H1 (cell line): ENCODE data around the gene PIK3R4. TPM values are rescaled to one million over a fixed set of nuclear protein-coding genes. Genes with fewer than 3 reads are reported as not detected.

ENCODE experiments used
- CTCF ChIA-PET: fragments of 300-600 bp; sonication (Branson Sonifier 250); formaldehyde crosslinking; loops from one replicate; lab custom pipeline; 2021; ENCODE audit not compliant: partially characterized antibody; lab: Charles Lee
- POLR2A ChIA-PET: fragments of 300-600 bp; sonication (Branson Sonifier 250); formaldehyde crosslinking; loops from one replicate; lab custom pipeline; 2021; ENCODE audit warnings: inconsistent platforms; ENCODE audit not compliant: partially characterized antibody; lab: Charles Lee
- DNase-seq, 2 experiments: peaks; one replicate each; pipeline versions ENCODE4 v3.0.0 to v3.0.0-alpha.2; 2010 to 2022; ENCODE audit warnings: low spot score in 2 of 2, low read depth in 1 of 2, mixed read lengths in 1 of 2
- FAIRE-seq: peaks from 2 replicates; lab custom pipeline; 2011; peaks lifted over from hg19 to GRCh38; lab: Jason Lieb, UNC
- H2AFZ ChIP-seq: 2 replicates; pipeline ENCODE4 v1.8.1; 2012; ENCODE audit warnings: low read length, inconsistent platforms
- H2AK5ac ChIP-seq: 2 replicates; pipeline ENCODE4 v1.6.1; 2013; ENCODE audit warnings: low read depth, low read length
- H2BK120ac ChIP-seq: replicated peaks from 2 replicates; pipeline ENCODE3; 2013; ENCODE audit warnings: low read depth, low read length, inconsistent platforms
- H2BK12ac ChIP-seq: 2 replicates; pipeline ENCODE4 v1.6.1; 2013; ENCODE audit warnings: low read depth, low read length
- H2BK15ac ChIP-seq: 2 replicates; pipeline ENCODE4 v1.6.1; 2013; ENCODE audit warnings: low read length
- H2BK20ac ChIP-seq: 2 replicates; pipeline ENCODE4 v1.6.1; 2013; ENCODE audit warnings: low read length
- H2BK5ac ChIP-seq: 2 replicates; pipeline ENCODE4 v1.6.1; 2013; ENCODE audit warnings: low read depth, low read length
- H3K14ac ChIP-seq: 2 replicates; pipeline ENCODE4 v1.6.1; 2013; ENCODE audit warnings: inconsistent platforms; ENCODE audit not compliant: insufficient read length
- H3K18ac ChIP-seq: 2 replicates; pipeline ENCODE4 v1.6.1; 2013; ENCODE audit warnings: low read length; ENCODE audit errors: extremely low read depth
- H3K23ac ChIP-seq: 2 replicates; pipeline ENCODE4 v1.6.1; 2013; ENCODE audit warnings: inconsistent platforms; ENCODE audit not compliant: insufficient read length
- H3K23me2 ChIP-seq: 2 replicates; pipeline ENCODE4 v1.6.1; 2013; ENCODE audit warnings: low read depth, low read length
- H3K27ac ChIP-seq: 2 replicates; pipeline ENCODE4 v1.6.1; 2011; ENCODE audit warnings: low read depth, low read length, inconsistent platforms
- H3K27me3 ChIP-seq, 4 experiments: replicated peaks in 1 of 4; 1 replicate in 1 of 4; 2 replicates in 3 of 4; pipeline versions ENCODE4 v1.6.1 to v1.8.1; 2011 to 2013; ENCODE audit warnings: low read length in 3 of 4, mild to moderate bottlenecking in 3 of 4, inconsistent platforms in 2 of 4, mixed read lengths in 2 of 4, moderate library complexity in 1 of 4; ENCODE audit not compliant: control insufficient read depth in 3 of 4, insufficient read depth in 3 of 4; ENCODE audit errors: extremely low read depth in 1 of 4
- H3K36me3 ChIP-seq, 4 experiments: 2 replicates each; pipeline versions ENCODE4 v1.6.1 to v1.8.1; 2011 to 2013; ENCODE audit warnings: mild to moderate bottlenecking in 4 of 4, low read length in 3 of 4, moderate library complexity in 2 of 4, control low read depth in 1 of 4, inconsistent platforms in 1 of 4; ENCODE audit not compliant: insufficient read depth in 4 of 4, control insufficient read depth in 2 of 4
- H3K4ac ChIP-seq: replicated peaks from 2 replicates; pipeline ENCODE3; 2013; ENCODE audit warnings: low read length, low read depth, mixed read lengths, inconsistent platforms; ENCODE audit not compliant: insufficient read length
- H3K4me1 ChIP-seq, 4 experiments: replicated peaks in 1 of 4; 1 replicate in 1 of 4; 2 replicates in 3 of 4; pipeline versions ENCODE4 v1.6.1 to v1.8.1; 2011 to 2013; ENCODE audit warnings: low read length in 3 of 4, inconsistent platforms in 2 of 4, mixed read lengths in 1 of 4; ENCODE audit not compliant: insufficient read depth in 4 of 4, control insufficient read depth in 3 of 4
- H3K4me2 ChIP-seq, 2 experiments: 2 replicates each; pipeline versions ENCODE4 v1.6.1 to v1.8.1; 2011 to 2013; ENCODE audit warnings: low read depth in 2 of 2, low read length in 2 of 2, control low read depth in 1 of 2, inconsistent platforms in 1 of 2, mild to moderate bottlenecking in 1 of 2; ENCODE audit not compliant: insufficient read depth in 1 of 2
- H3K4me3 ChIP-seq, 4 experiments: fragments of 200-600, 300-600 bp in 1 of 4; sonication (generic), shearing (Covaris generic), sonication (Bioruptor Twin) in 1 of 4; 2 replicates each; pipeline versions ENCODE4 v1.5.1 to v1.8.1; 2011 to 2016; ENCODE audit warnings: low read length in 4 of 4, low read depth in 3 of 4, control low read depth in 2 of 4, inconsistent platforms in 2 of 4, mild to moderate bottlenecking in 2 of 4, mixed read lengths in 1 of 4, moderate library complexity in 1 of 4; ENCODE audit not compliant: insufficient read depth in 2 of 4; ENCODE audit errors: extremely low read depth in 1 of 4
- H3K56ac ChIP-seq: replicated peaks from 2 replicates; pipeline ENCODE3; 2013; ENCODE audit warnings: low read depth, mild to moderate bottlenecking, mixed read lengths, low read length, inconsistent platforms; ENCODE audit not compliant: insufficient read length
- H3K79me1 ChIP-seq: 2 replicates; pipeline ENCODE4 v1.6.1; 2013; ENCODE audit warnings: low read depth, low read length, control low read depth
- H3K79me2 ChIP-seq, 2 experiments: 2 replicates each; pipeline versions ENCODE4 v1.6.1 to v1.8.1; 2012 to 2013; ENCODE audit warnings: low read length in 2 of 2, mild to moderate bottlenecking in 2 of 2, inconsistent platforms in 1 of 2; ENCODE audit not compliant: insufficient read depth in 2 of 2, control insufficient read depth in 1 of 2
- H3K9ac ChIP-seq, 4 experiments: replicated peaks in 1 of 4; 1 replicate in 1 of 4; 2 replicates in 3 of 4; pipeline versions ENCODE4 v1.6.1 to v1.8.1; 2011 to 2013; ENCODE audit warnings: low read depth in 3 of 4, low read length in 3 of 4, control low read depth in 2 of 4, mild to moderate bottlenecking in 2 of 4, moderate library complexity in 2 of 4, inconsistent platforms in 1 of 4; ENCODE audit errors: extremely low read depth in 1 of 4
- H3K9me3 ChIP-seq, 2 experiments: 2 replicates each; pipeline versions ENCODE4 v1.6.1 to v1.8.1; 2012 to 2013; ENCODE audit warnings: mild to moderate bottlenecking in 2 of 2, moderate library complexity in 2 of 2, control low read depth in 1 of 2, inconsistent platforms in 1 of 2, low read depth in 1 of 2, low read length in 1 of 2, mixed read lengths in 1 of 2; ENCODE audit not compliant: insufficient read depth in 2 of 2
- H4K20me1 ChIP-seq, 2 experiments: replicated peaks in 1 of 2; 2 replicates each; pipeline versions ENCODE3 to v1.8.1; 2011 to 2013; ENCODE audit warnings: inconsistent platforms in 2 of 2, low read length in 2 of 2, mild to moderate bottlenecking in 1 of 2; ENCODE audit not compliant: insufficient read depth in 2 of 2, control insufficient read depth in 1 of 2
- H4K5ac ChIP-seq: 2 replicates; pipeline ENCODE4 v1.6.1; 2013; ENCODE audit warnings: low read length, low read depth, mixed read lengths, inconsistent platforms; ENCODE audit not compliant: insufficient read length
- H4K8ac ChIP-seq: 2 replicates; pipeline ENCODE4 v1.8.0; 2013; ENCODE audit warnings: mild to moderate bottlenecking, moderate library complexity, low read length, inconsistent platforms; ENCODE audit not compliant: insufficient read depth; ENCODE audit errors: extremely low read depth
- H4K91ac ChIP-seq: replicated peaks from 2 replicates; pipeline ENCODE3; 2013; ENCODE audit warnings: low read length, mixed read lengths, inconsistent platforms; ENCODE audit not compliant: insufficient read length
- CHD1 ChIP-seq: IDR thresholded peaks from 2 replicates; pipeline ENCODE4 v1.6.1; 2012; ENCODE audit warnings: low read depth, low read length, improper control_type of control experiment
- E2F6 ChIP-seq: IDR thresholded peaks from 2 replicates; pipeline ENCODE4 v1.6.1; 2012; ENCODE audit warnings: inconsistent platforms
- WGBS, 2 experiments: shearing (Covaris generic) in 1 of 2; methylation state at CpG; one replicate each; pipeline versions ENCODE4 v1.1.6 to v1.1.7; 2013 to 2015; ENCODE audit warnings: low lambda C conversion rate in 2 of 2, mixed read lengths in 2 of 2, inconsistent platforms in 1 of 2, low coverage in 1 of 2, missing lambda C conversion rate in 1 of 2; ENCODE audit not compliant: insufficient replicate concordance in 2 of 2, insufficient coverage in 1 of 2, insufficient read length in 1 of 2; ENCODE audit errors: extremely low coverage in 1 of 2, missing lambda C conversion rate in 1 of 2; 5-methylcytosine and 5-hydroxymethylcytosine counted together
- polyA plus RNA-seq, 7 experiments: library from polyadenylated mRNA; depleted of rRNA in 3 of 7; stranded (reverse) in 5 of 7; unstranded in 2 of 7; fragments of >200 nt in 5 of 7; fragments of 200-250 nt in 2 of 7; gene quantifications; 1 replicate in 5 of 7; 2 replicates in 1 of 7; 4 replicates in 1 of 7; pipeline versions ENCODE4 v1.2.1 to v1.2.3, GENCODE V29; 2011 to 2013; ENCODE audit warnings: missing spikeins in 2 of 7, mixed read lengths in 2 of 7
- total RNA-seq: library from RNA; stranded (reverse); fragmentation: NEBNext Ultra II Directional; extraction: Animal tissue kit (Norgen Biotek cat#: 25700); gene quantifications from 2 replicates; pipeline ENCODE4 v1.2.1, GENCODE V29; 2021

The PIK3R4 gene
- total and polyA plus RNA-seq, 2 of the 8 experiments (the other 6 are each of a cell fraction or from before 2014, with no cell fraction given): 43.8 to 87.4 TPM

- Histone ChIP-seq H2BK20ac (no peak overlapping the region), H2AK5ac (no peak overlapping the region), H3K4me2 (no peak overlapping the region), H2BK12ac (no peak overlapping the region), H2BK5ac (no peak overlapping the region), H3K56ac (no peak overlapping the region), H3K9me3 (no peaks in the 10 kb centered on the region), H3K14ac (no peak overlapping the region), H3K79me1 (no peaks in the 10 kb centered on the region), H2BK15ac (no peak overlapping the region), H3K4ac (no peak overlapping the region), H3K9ac (no peak overlapping the region), H4K20me1 (no peaks in the 10 kb centered on the region), H4K5ac (no peak overlapping the region), H3K4me1 (no peaks in the 10 kb centered on the region; a peak in 1 of 7 replicates), H3K79me2 (peaks cover 0 to 3% of the 10 kb centered on the region in 2 experiments; a peak in 2 of 4 replicates), H3K36me3 (peaks cover 0 to 15% (median 2%) of the 10 kb centered on the region in 4 experiments; a peak in 3 of 8 replicates), H4K91ac (no peak overlapping the region), H2AFZ (no peak overlapping the region), H3K27me3 (no peaks in the 10 kb centered on the region), H3K27ac (no peak overlapping the region), H2BK120ac (no peak overlapping the region), H3K4me3 (no peak overlapping the region)
- CTCF ChIA-PET: interaction anchor here (0.6 to 1.1 kb wide), 3 partner anchors 14 to 151 kb away, joined by 3 to 4 read pairs (median 3); no protein-coding TSS in a partner anchor
- FAIRE-seq (no peak), DNase-seq (no peak)
- POLR2A ChIA-PET: no interaction called here
- WGBS, 2 experiments: 90% methylated on average over 2 of the region's 2 CpGs; no CpG with 5 or more reads in 1 of the 2 experiments
- TF ChIP-seq E2F6 (no peak), CHD1 (no peak)
- TF ChIP-seq, all 59 proteins: peak for 0
- Histone ChIP-seq H4K8ac (no peak overlapping the region), H3K23ac (no peak overlapping the region), H3K18ac (no peak overlapping the region), H3K23me2 (no peaks in the 10 kb centered on the region)
Observed at GRCh38 chr3:130725746-130726145, 20.9 kb downstream of the PIK3R4 start.
